ENCODE measurements around the gene P2RY11.

The P2RY11 gene, protein sequence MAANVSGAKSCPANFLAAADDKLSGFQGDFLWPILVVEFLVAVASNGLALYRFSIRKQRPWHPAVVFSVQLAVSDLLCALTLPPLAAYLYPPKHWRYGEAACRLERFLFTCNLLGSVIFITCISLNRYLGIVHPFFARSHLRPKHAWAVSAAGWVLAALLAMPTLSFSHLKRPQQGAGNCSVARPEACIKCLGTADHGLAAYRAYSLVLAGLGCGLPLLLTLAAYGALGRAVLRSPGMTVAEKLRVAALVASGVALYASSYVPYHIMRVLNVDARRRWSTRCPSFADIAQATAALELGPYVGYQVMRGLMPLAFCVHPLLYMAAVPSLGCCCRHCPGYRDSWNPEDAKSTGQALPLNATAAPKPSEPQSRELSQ

DNA sequence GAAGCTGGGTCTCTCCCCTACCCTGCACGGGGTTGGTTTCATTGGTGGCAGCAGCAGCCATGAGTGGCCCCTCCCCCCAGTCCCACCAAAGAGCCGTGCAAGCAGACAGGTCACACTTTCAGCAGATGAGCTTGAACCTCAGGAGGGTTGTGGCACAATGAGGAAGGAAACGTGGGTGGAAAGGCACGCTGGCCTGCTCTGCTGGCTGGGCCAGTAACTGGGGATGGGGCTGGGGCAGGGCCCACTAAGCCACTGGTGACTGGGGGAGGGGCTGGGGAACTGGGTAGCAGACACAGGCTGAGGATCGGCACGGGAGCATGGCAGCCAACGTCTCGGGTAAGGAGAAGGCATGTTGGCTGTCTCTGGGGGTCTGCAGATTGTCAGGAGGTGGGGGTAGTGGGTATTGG is at the start of gene P2RY11:
P2RY11 (plus strand) TSS at position 289 of the 407 bp plus-strand sequence; CDS start at position 318, 29 bp downstream.
- DNase-seq, result no peak

DNA sequence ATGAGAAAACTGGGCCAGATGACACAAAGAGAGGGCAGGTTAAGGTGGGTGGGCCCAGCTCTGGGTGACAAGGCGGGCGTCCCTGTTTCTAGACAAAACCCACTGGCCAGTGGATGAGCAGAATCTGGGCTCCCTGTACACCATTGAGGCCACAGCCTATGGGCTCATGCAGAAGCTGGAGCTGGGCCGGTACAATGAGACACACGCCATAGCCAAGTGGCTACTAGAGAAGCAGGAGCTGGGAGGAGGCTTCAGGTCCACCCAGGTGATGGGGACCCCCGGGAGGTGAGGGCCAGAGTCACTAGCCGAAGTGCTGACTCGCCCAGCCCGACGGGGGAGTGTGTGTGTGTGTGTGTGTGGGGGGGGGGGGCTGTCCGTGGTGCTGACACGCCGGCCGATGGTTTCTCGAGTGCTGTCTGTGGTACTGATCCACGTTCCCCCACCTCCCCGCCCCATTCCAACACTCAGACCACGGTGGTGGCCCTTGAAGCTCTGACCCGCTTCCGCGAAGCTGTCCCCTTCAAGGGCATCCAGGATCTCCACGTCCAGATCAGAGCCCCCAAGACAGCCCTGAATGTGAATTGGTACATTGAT is 49.7 kb upstream of the P2RY11 start:
- DNase-seq, result no peak

DNA sequence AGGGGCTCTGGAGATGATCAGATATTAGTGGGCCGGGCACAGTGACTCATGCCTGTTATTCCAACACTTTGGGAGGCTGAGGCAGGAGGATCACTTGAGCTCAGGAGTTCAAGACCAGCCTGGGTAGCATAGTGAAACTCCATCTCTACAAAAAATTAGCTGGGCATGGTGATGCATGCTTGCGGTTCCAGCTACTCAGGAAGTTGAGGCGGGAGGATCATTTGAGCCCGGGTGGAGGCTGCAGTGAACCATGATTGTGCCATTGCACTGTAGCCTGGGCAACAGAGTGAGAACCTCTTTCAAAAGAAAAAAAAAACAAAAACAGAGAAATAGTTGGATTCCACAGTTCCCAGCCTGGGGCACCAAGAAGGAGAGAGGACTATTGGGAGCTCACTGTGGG is 43.3 kb upstream of the P2RY11 start:
- no peak for DNase-seq

DNA sequence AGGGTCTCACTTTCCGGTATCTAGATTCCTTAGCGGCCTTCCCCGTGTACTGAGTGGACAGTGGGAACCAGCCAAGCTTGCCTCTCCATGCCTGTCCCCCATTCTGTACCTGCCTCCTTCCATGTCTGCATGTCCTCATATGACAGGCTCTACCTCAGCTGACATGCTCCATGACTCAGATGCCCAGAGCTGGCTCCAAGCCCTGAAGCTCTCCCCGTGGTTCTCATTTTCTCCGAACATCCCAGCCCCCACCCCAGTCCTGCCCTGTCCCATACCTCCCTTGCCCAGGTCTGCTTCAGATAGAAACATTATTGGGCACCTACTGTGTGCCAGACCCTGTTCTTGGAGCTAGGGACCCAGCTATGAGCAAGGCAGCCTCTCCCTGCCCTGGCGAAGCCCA is 42.4 kb upstream of the P2RY11 start:
- DNase-seq, result no peak

DNA sequence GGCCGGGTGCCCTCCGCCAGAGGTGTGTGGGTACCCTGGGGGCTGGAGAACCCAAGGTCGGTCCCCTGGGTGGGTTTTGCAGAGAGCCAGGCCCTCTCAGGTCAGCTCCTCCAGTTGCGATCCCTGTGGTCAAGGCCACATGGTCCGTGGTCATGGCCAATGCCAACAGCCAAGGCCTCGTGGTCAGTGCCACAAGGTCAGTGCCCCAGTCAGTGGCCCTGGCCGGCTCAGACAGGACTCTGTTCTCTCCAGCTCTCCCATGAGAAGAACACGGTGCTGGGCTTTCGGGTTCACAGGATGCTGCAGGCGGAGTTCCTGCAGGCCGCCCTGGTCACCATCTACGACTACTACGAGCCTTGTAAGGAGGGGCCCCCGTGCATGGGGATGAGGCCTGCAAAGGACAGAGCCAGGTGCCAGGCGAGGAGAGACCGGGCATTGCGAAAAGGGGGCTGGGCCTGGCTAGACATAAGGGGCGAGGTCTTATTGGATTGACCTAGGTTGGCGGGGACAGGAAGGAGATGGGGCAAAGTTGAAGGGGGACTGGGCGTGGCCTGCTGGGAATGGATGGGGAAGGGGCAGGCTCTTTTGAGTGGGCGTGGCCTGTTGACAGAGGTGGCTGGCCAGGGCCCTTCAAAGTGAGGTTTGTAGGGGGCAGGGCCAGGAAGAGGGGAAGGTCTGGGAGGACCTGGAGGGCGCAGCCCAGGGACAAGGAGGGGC is 40.6 kb upstream of the P2RY11 start:
- DNase-seq, result no peak

DNA sequence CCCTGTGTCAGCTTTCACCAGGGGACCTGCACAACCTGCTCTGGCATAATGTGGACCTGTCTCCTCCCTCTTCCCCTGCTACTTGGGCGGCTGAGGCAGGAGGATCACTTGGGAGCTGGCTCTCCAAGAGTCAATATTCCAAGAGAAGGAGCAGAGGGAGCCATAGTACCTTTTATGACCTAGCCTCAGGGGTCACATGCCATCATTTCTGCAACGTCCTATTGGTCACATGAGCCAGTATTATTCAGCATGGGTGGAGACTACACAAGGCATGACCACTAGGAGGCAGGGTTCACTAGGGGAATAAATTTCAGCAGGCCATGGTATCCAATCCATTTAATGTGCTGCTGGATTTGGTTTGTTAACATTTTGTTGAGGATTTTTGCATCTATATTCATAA is 37.3 kb upstream of the P2RY11 start:
- DNase-seq, result no peak

DNA sequence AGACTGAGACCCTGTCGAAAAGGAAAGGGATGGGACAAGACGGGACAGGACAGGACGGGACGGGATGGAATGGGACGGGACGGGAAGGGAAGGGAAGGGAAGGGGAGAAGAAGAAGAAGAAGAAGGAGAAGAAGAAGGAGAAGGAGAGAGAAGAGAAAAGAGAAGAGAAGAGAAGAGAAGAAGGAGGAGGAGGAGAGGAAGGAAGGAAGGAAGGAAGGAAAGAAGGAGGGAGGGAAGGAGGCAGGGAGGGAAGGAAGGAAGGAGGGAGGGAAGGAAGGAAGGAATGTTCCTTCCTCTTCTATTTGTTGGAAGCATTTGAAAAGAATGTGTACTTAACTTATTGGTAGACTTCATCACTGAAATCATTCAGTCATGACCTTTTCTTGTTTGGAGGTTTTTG is 35.0 kb upstream of the P2RY11 start:
- no peak for DNase-seq

DNA sequence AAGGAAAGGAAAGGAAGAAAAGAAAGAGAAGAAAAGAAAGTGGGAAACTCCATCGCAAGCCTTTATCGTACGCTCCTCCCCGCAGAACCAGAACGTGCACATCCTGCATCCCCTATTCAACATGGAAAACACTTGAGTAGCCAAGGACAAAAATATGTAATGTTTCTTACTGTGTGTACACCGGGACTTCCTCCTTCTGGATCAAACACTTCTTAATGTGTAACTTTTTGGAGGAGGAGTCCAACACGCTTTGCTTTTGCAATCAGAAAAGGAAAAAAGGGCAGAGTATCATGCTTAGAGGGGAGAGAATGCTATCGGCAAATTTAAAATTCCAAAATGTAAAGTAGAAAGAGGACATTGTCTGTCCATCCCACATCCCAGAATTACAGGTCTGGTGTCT is 33.2 kb upstream of the P2RY11 start:
- no peak for DNase-seq

DNA sequence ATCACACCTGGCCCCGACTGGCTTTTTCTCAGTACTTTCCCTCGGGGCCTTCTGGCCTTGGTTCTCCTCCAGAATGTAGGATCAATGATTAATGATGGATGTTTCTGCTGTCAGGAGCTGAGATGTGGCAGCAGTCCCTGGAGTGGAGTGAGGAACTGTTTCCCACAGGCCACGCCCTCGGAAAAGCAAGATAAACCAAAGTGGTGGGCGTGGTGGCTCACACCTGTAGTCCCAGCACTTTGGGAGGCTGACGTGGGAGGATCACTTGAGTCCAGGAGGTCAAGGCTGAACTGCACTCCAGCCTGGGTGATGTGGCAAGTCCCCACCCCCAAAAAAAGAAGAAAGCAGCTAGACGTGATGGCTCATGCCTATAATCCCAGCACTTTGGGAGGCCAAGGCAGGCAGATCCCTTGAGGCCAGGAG is 32.5 kb upstream of the P2RY11 start:
- DNase-seq, result no peak

DNA sequence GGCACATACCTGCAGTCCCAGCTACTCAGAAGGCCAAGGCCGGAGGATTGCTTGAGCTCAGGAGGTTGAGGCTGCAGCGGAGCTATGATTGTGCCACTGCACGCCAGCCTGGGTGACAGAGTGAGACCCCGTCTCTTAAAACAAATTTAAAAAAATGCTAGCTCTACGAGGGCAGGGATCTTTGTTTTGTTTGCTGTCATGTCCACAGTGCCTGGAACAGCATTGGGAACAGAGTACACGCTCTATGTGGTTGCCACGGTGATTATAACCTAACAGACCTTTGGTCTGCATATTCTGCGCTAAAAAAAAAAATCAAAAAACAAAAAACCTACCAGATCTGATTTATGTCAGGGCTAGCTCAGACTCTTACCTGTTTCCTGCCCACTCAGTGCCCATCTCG is 27.6 kb upstream of the P2RY11 start:
- no peak for DNase-seq

DNA sequence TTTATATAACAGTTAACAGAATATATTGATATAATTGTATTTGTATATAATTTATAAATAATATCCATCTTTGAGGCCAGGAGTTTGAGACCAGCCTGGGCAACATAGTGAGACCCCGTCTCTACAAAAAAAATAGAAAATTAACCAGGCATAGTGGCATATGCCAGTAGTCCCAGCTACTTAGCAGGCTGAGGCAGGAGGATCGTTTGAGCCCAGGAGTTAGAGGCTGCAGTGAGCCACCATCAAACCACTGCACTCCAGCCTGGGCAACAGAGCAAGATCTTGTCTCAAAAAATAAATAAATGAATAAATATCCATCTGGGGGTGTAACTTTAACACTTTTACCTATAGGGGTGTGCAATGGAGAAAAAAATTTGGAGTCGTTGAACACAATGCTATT is 26.7 kb upstream of the P2RY11 start:
- DNase-seq, result no peak

DNA sequence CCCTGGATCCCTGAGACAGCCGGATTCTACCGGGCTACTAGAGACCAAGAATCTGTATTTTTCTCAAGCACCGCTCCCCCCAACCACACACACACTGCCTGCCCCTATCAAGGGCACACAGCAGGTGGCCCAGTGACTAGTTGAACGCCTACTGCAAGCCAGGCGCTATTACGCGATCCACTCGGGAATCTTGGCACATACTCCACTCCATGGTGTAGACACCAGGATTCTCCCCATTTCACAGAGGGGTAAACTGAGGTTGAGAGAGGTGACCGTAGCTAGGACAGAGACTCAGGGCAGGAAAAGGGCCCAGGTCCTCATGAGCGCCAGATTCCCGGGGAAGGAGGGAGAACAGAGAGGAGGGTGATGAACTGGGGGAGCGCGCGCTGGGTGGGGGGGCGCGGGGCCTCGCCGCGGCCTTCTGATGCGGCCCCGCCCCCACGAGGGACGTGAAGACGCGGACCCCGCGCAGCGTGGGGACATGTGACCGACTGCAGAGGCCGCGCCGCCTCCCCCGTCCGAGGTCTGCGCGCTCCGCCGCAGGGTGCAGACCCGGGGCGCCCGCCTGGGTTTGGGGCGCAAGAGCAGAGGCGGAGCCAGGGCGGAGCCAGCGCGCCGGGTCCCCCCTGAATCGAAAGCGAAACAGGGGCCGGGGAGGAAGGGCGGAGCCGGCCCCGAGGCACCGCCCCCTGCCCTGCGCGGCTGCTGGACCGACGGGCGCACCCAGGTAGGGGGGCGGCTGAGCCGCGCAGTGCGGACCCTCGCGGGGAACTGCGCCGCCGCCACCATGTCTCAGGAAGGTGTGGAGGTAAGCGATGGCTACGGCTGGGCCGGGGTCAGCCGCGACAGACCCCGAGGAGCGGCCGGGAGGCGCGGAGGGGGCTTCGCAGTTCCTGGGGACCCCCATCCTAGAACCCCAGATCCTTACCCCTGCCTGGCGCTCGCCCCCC is 25.6 kb upstream of the P2RY11 start, which contains the start of gene SHFL:
SHFL (plus strand) TSS at position 677 of the 950 bp plus-strand sequence; CDS start at position 788, 111 bp downstream.
- DNase-seq, result peak; percentile 61

DNA sequence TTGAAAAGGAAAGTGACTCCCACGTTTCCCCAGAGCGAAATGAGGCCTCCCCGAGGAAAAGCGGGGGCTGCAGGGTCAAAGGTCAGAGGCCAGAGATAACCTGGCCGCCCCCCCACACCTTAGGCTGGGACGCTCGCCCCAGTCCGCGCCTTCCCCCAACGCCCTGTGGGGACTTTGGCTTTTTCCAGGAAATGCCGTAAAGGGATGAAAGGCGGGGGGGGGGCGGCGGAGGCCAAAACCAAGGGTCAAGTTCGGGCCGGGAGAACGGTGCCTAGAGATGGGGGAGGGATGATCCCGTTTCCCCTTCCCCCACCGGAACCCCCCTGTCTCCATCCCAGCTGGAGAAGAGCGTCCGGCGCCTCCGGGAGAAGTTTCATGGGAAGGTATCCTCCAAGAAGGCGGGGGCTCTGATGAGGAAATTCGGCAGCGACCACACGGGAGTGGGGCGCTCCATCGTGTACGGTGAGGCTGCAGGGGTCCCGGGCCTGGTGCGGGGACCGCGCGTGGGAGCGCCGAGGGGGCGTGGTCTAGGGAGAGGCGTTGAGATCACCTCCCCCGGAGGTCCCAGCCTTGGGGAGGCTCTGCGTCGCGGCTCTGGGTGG is 24.8 kb upstream of the P2RY11 start:
- no peak for DNase-seq

DNA sequence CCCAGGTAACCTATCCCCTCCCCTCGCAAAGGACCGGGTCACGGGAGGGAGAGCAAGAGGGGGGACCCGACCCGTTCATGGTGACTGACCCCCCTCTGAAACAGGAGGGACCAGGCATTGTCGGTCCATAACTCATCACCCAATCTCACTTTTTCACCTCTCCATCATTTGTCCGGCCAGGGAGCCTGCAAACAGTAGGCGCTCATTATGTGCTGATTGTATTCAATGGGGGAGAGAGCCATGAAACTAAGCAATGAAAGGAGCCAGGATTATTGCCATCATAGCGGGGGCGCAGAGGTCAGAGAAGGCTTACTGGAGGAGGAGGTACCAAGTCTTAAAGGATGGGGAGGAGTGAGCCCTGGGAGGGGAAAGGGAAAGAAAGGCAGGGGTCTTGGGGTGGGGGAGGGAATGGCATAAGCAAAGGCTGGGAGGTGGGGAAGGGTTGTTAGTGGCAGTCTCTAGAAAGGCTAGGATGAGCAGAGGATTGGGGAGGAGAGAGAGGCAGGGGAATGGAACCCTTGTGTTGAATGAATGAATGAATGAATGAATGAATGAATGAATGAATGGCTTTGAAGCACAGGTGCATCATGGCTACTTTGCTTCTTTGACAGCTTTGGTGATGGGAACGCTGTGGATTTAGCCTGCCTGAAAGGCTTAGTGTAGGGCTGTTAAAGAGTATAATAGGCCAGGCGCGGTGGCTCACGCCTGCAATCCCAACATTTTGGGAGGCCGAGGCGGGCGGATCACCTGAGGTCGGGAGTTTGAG is 24.0 kb upstream of the P2RY11 start:
- no peak for DNase-seq

DNA sequence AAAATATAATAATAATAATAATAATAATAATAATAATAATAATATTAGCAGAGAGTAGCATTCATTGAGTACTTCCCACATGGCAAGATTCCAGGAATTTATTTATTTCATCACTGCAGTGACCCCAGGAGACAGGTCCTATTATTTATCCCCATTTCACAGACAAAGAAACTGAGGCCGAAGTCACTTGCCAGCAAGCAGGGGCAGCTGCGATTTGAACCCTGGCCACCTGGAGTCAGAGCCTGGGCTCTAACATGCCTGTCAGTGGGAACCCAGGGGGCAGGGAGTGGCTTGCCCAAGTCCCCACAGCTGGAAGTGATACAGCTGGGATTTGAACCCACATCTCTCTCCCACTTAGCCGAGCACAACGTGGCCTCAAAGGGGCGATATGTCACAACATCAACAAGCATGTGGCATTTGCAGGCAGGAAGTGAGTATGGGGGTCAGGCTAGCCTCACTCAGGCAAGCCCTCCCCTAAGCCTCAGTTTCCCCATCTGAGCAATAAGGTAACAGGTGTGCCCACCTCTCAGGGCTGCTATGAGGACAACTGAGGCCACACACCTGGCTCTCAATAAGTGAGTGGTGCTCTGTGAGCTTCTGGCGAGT is 22.4 kb upstream of the P2RY11 start:
- no peak for DNase-seq

DNA sequence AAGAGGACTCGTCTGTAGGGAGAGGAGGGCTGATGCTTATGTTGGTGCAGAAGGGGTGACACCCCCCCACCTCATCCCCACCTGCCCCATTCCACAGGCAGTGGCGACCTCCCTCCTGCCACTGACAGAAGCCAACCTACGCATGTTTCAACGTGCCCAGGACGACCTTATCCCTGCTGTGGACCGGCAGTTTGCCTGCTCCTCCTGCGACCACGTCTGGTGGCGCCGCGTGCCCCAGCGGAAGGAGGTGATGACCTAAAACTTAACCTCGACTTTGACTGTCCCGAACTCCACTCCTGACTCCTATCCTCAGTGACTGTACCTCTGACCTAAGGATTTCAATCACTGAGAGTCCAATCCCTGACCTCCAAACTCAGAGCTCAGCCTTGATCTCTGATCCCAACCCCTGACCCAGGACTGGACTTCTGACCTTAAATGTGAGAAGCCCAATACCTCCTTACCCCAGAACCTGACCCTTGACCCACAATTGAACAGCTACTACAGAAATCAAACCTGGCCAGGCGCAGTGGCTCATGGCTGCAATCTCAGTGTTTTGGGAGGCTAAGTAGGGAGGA is 21.6 kb upstream of the P2RY11 start:
- DNase-seq, result no peak

DNA sequence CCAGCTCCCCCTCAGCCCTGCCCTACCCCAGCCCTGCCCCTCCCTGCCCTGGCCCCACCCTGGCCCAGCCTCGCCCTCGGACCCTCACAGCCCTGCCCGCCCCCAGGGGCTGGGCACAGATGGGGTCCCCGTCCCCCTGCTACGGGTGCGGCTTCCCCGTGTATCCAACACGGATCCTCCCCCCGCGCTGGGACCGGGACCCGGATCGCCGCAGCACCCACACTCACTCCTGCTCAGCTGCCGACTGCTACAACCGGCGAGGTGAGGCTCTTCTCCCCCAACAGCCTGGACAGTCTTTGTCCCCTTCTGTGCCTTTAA is 20.2 kb upstream of the P2RY11 start:
- no peak for DNase-seq

DNA sequence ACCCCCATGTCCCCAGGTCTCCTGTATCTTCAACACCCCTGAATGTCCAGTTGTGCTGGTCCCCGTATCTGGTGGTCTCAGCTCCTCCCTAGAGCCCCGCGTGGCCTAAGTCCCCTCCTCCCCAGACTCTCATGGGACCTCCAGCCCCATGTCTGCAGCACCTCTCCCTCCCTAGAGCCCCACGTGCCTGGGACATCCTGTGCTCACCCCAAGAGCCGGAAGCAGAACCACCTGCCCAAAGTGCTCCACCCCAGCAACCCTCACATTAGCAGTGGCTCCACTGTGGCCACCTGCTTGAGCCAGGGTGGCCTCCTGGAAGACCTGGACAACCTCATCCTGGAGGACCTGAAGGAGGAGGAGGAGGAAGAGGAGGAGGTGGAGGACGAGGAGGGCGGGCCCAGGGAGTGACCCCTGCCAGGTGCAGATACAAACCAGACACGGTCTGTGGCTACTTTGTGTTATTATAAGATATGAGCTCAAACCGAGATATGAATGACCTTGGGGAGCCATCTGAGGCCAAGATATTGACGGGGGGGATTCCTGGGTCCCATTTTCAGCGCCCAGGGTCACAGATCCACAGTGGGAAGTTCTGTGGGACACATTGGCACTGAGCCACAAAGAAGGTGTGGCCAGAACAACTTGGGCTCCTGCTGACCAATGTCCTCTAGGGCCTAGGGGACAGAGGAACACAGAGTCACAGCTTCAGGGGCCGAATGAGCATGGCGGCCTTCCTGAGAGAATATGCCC is 19.4 kb upstream of the P2RY11 start:
- no peak for DNase-seq

DNA sequence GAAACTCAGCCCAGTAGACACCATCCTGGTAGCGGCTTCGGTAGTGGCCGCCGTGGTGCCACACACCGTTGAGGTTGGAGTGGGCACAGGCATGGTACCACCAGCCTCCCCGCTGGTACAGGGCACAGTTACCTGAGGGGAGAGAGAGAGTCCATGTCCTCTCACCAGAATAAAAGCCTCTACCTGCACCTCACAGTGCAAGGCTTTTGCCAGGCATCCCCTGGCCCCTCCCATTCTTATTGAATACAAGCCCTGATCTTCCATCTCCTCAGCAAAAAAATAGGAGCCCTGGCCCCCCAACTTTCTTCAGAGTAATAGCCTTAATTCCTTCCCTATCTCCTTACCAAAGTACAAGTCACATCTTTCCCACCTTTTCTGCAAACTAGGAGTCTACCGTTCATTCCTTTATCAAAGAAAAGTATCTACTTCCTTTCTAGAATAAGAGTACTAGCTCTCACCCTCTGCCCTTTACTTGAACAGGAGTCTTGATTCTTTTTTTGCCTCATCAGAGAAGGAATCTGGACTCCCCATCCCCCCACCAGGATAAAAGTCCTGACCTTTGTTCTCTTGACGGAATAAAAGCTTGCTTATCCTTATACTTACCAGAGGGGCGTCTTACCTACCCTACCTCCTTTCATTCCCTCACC is 18.7 kb upstream of the P2RY11 start:
- DNase-seq, result no peak

Data from fibroblast of upper back skin (primary cell).